ENCODE measurements around the gene ALS2CL.

ALS2CL gene

GRCh38 chr3:46719044-46719565 lies 25.6 kb upstream of the ALS2CL start:
- TF ChIP-seq, protein P1, sequence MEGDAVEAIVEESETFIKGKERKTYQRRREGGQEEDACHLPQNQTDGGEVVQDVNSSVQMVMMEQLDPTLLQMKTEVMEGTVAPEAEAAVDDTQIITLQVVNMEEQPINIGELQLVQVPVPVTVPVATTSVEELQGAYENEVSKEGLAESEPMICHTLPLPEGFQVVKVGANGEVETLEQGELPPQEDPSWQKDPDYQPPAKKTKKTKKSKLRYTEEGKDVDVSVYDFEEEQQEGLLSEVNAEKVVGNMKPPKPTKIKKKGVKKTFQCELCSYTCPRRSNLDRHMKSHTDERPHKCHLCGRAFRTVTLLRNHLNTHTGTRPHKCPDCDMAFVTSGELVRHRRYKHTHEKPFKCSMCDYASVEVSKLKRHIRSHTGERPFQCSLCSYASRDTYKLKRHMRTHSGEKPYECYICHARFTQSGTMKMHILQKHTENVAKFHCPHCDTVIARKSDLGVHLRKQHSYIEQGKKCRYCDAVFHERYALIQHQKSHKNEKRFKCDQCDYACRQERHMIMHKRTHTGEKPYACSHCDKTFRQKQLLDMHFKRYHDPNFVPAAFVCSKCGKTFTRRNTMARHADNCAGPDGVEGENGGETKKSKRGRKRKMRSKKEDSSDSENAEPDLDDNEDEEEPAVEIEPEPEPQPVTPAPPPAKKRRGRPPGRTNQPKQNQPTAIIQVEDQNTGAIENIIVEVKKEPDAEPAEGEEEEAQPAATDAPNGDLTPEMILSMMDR (IDR thresholded peaks at IDR 0.05; ENCODE audit: borderline replicate concordance, extremely low read depth, low read length, poor library complexity, severe bottlenecking) = no peak
- no peak for TF ChIP-seq EZH2 (IDR thresholded peaks at IDR 0.05; ENCODE audit: borderline replicate concordance, low read depth, low read length, severe bottlenecking)
- DNase-seq = peak; percentile 3

GRCh38 chr3:46717447-46718231 lies 24.2 kb upstream of the ALS2CL start, which contains the start of gene PRSS50:
PRSS50 (minus strand) TSS chr3:46717869; CDS start chr3:46717824, 45 bp downstream.
- no peak within 1 kb of the TSS for H3K4me3 ChIP-seq (ENCODE audit: low read depth in 1 of 2, low read length in 2 of 2)
- H3K9me3 ChIP-seq (ENCODE audit: insufficient read depth, low read length, severe bottlenecking) = no peaks in the 10 kb centered on the region
- no peak within 1 kb of the TSS for H3K4me2 ChIP-seq (ENCODE audit: insufficient read depth, low read length)
- no peak for TF ChIP-seq EZH2 (IDR thresholded peaks at IDR 0.05; ENCODE audit: borderline replicate concordance, low read depth, low read length, severe bottlenecking)
- TF ChIP-seq, protein P1 (IDR thresholded peaks at IDR 0.05; ENCODE audit: borderline replicate concordance, extremely low read depth, low read length, poor library complexity, severe bottlenecking) = peak; percentile 41
- no peaks in the 10 kb centered on the region for H3K79me2 ChIP-seq (ENCODE audit: insufficient read depth, low read length)
- DNase-seq (peak; percentile 12), ATAC-seq (ENCODE audit: insufficient read depth, low read depth) (no peak)
- no peak within 1 kb of the TSS for H2AFZ ChIP-seq (ENCODE audit: low read depth, low read length)
- H3K36me3 ChIP-seq (ENCODE audit: insufficient read depth, low read length) = no peaks in the 10 kb centered on the region
- H3K4me1 ChIP-seq (ENCODE audit: insufficient read depth, low read length) = no peaks in the 10 kb centered on the region
- no peaks in the 10 kb centered on the region for H4K20me1 ChIP-seq (ENCODE audit: insufficient read depth, low read length)
- H3K9ac ChIP-seq (ENCODE audit: low read depth, low read length) = no peak within 1 kb of the TSS
- no peaks in the 10 kb centered on the region for H3K27me3 ChIP-seq (ENCODE audit: insufficient read depth, low read length, poor library complexity)
- no peak within 1 kb of the TSS for H3K27ac ChIP-seq (ENCODE audit: low read length)

More at GRCh38 chr3:46719044-46719565, 25.6 kb upstream of the ALS2CL start:
- Histone ChIP-seq H4K20me1 (ENCODE audit: insufficient read depth, low read length) (no peaks in the 10 kb centered on the region), H3K27ac (ENCODE audit: low read length) (no peak overlapping the region), H3K79me2 (ENCODE audit: insufficient read depth, low read length) (no peaks in the 10 kb centered on the region), H3K36me3 (ENCODE audit: insufficient read depth, low read length) (no peaks in the 10 kb centered on the region), H3K4me2 (ENCODE audit: insufficient read depth, low read length) (no peak overlapping the region), H3K4me3 (ENCODE audit: low read depth in 1 of 2, low read length in 2 of 2) (no peak overlapping the region), H3K4me1 (ENCODE audit: insufficient read depth, low read length) (no peaks in the 10 kb centered on the region), H3K9me3 (ENCODE audit: insufficient read depth, low read length, severe bottlenecking) (no peaks in the 10 kb centered on the region), H2AFZ (ENCODE audit: low read depth, low read length) (no peak overlapping the region), H3K27me3 (ENCODE audit: insufficient read depth, low read length, poor library complexity) (no peaks in the 10 kb centered on the region), H3K9ac (ENCODE audit: low read depth, low read length) (no peak overlapping the region)
- ATAC-seq (ENCODE audit: insufficient read depth, low read depth) = no peak

DNA sequence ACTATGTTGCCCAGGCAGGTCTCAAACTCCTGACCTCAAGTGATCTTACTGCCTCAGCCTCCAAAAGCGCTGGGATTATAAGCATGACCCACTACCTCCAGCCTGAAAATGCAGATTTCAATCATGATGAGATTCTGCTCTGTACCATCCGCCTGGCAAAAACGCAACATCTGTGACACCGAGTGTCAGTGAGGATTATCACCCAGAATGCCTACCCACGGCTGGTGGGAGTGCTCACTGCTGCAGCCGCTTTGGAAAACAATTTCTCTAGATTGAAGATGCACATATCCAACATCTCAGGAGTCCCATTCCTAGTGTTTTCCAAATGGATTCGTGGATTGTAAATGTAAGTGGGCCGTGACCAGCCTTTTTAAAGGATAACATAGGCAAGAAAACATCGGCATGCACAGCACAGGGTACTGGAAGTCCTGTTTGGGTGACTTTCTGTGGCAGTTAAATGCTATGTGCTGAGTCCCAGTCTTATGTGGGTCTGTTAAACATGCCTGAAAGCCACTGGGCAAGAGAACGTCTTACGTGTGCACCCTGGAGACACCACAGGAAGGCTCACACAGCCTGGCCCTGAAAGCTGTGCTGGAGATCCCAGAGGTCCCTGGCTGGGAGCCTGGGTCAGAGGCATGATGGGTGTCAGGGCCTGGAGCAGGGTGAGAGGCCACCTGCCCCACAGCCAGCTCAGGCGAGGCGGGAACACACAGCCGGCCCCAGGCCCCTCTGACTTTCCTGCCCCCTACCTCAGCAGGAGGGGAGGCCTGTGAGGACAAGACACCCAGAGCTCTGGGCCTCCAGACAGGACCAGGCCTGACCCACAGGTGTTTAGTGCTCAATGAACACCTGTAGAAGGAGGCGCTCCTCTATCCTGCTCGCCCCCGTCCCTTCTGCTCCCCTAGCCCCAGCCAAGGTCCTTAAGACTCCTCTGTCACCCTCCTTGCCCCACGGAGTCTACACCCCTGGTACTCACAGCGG lies 23.3 kb upstream of the ALS2CL start:
- Histone ChIP-seq H3K9ac (ENCODE audit: low read depth, low read length) (no peak overlapping the region), H3K27me3 (ENCODE audit: insufficient read depth, low read length, poor library complexity) (no peaks in the 10 kb centered on the region), H3K4me3 (ENCODE audit: low read depth in 1 of 2, low read length in 2 of 2) (no peak overlapping the region), H3K27ac (ENCODE audit: low read length) (no peak overlapping the region), H3K4me1 (ENCODE audit: insufficient read depth, low read length) (no peaks in the 10 kb centered on the region), H3K9me3 (ENCODE audit: insufficient read depth, low read length, severe bottlenecking) (no peaks in the 10 kb centered on the region), H3K4me2 (ENCODE audit: insufficient read depth, low read length) (no peak overlapping the region), H2AFZ (ENCODE audit: low read depth, low read length) (no peak overlapping the region), H4K20me1 (ENCODE audit: insufficient read depth, low read length) (no peaks in the 10 kb centered on the region), H3K36me3 (ENCODE audit: insufficient read depth, low read length) (no peaks in the 10 kb centered on the region), H3K79me2 (ENCODE audit: insufficient read depth, low read length) (no peaks in the 10 kb centered on the region)
- TF ChIP-seq EZH2 (IDR thresholded peaks at IDR 0.05; ENCODE audit: borderline replicate concordance, low read depth, low read length, severe bottlenecking) = no peak
- TF ChIP-seq, protein P1 (IDR thresholded peaks at IDR 0.05; ENCODE audit: borderline replicate concordance, extremely low read depth, low read length, poor library complexity, severe bottlenecking) = no peak
- ATAC-seq (ENCODE audit: insufficient read depth, low read depth) = no peak
- DNase-seq = peak; percentile 1
